RPMI8226 (cell line): ENCODE measurements around the gene CIRBP.
A peak's percentile ranks its signal among the peaks of the same experiment; 100 is the strongest.

Source experiments
- DNase-seq: peaks from one replicate; pipeline ENCODE4 v3.0.0-alpha.2; 2015

Gene CIRBP

DNA sequence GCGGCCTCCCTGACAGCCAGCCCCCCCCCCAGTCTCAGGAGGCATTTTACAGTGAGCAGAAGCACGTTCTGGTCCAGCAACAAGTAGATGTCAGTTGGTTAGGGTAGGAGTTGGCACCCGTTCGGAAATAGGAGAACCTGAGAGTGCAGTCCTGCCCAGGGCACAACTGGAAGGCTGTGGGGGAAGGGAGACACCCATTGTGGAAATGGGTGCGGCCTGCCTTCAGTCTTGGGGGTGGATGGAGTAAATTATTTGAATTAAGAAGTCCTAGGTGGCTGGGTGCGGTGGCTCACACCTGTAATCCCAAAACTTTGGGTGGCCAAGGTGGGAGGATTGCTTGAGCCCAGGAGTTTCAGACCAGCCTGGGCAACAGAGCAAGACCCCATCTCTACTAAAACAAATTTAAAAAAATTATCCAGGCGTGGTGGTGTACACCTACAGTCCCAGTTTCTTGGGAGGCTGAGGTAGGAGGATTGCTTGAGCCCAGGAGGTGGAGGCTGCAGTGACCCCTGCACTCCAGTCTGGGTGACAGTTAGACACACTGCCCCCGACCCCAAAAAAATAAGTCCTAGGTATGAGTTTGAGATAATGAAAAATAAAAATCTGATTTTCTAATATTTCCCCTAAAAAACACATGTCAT is 1.2 kb downstream of the CIRBP start:
- peak; percentile 62 for DNase-seq

DNA sequence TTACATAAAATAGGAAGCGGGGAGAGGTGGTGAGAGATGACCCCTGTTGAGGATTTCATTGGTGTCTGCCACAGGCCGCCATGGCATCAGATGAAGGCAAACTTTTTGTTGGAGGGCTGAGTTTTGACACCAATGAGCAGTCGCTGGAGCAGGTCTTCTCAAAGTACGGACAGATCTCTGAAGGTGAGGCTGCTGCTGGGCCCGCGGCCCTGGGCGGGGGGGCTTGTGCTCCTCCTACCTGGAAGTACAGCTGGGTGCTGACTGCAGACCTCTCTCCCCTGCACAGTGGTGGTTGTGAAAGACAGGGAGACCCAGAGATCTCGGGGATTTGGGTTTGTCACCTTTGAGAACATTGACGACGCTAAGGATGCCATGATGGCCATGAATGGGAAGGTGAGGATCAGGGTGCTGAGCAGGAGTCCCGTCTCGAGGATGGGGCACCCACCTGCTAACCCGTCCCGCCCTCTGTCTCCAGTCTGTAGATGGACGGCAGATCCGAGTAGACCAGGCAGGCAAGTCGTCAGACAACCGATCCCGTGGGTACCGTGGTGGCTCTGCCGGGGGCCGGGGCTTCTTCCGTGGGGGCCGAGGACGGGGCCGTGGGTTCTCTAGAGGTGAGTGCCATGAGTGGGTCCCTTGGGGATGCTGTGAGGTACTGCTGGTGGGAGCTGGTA is 1.9 kb downstream of the CIRBP start:
- DNase-seq, result no peak

DNA sequence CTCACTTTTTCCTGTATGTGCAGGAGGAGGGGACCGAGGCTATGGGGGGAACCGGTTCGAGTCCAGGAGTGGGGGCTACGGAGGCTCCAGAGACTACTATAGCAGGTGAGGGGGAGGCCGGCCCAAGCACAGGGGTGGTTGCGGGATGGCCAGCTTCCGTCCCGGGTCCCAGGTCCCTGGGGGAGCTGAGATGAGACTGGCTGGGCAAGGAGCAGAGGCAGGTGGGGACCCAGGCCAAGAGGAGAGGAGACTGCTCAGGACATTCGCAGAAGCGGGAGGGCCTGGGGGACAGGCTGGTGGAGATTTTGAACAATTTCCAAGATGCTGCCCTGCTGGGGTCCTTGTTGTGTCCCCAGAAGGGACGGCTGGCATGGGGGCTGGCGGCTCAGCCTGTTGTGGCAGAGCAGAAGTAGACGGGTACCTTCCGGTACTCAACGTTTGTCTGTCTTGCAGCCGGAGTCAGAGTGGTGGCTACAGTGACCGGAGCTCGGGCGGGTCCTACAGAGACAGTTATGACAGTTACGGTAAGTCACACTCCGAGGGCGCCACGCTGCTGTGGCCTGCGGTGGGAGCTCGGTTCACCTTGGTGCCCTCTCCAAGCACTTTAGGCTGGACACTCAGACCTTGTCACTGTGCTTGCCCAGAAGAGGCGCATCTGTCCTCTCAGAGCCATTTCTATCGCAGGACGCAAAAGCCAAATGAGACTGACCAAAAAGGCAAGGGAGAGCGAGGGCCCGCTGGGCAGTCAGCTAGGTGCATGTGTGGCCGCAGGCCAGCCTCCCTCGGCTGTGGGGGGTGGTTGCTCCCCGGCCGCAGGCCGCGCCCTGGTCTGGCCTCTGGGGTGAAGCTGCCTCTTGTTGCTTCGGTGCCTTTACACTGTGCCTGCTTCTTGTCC is 2.6 kb downstream of the CIRBP start:
- no peak for DNase-seq

- DNase-seq, result no peak
Observed at GRCh38 chr19:1272423-1273262, 3.5 kb downstream of the CIRBP start.

DNA sequence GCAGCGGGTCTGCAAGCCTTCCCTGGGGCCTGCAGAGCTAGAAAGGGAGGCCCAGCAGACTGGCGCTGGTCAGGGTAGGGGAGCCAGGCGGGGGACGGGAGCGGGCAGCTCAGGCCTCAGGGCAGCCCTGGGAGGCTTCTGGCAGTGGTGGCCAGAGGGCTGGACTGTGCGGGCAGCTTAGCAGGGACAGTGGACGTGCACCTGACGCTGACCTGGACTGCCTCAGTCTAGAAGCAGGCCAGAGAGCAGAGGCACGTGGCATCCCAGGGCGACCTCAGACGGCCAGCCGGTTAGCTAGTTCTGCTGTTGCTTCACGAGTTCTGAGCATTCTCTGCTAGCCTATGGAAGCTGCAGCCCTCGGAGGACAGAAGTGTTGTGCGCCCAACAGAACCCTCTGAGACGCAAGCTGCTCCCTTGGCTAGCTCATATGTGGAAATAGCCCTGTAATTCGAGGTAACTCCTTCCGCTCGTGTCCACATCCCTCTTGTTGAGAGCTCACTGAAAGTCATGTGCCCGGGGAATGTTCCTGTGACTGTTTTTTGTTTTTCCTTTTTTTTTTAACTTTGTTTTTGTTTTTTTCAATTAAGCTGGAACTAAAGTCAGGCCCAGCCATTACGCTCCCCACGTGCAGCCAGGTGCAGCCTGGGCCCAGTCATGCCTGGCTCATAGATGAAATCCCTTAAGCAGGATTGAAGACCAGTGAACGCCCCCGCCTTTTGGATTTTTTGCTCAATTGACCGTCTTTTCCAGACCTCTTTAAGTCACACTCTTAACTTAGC is 4.3 kb downstream of the CIRBP start:
- DNase-seq, result no peak

- DNase-seq, result no peak
Observed at GRCh38 chr19:1274081-1274851, 5.1 kb downstream of the CIRBP start.

GRCh38 chr19:1274852-1275259 is 5.7 kb downstream of the CIRBP start:
- DNase-seq, result no peak

- DNase-seq, result peak; percentile 98
Observed at GRCh38 chr19:1275260-1275975, 6.3 kb downstream of the CIRBP start, which contains the start of gene FAM174C. Gene FAM174C, plus strand, starts transcription at chr19:1275530. Its CDS starts 20 bp downstream, at chr19:1275550.

GRCh38 chr19:1275976-1276627 is 7.0 kb downstream of the CIRBP start:
- no peak for DNase-seq

GRCh38 chr19:1276628-1277022 is 7.5 kb downstream of the CIRBP start:
- DNase-seq, result peak; percentile 88

DNA sequence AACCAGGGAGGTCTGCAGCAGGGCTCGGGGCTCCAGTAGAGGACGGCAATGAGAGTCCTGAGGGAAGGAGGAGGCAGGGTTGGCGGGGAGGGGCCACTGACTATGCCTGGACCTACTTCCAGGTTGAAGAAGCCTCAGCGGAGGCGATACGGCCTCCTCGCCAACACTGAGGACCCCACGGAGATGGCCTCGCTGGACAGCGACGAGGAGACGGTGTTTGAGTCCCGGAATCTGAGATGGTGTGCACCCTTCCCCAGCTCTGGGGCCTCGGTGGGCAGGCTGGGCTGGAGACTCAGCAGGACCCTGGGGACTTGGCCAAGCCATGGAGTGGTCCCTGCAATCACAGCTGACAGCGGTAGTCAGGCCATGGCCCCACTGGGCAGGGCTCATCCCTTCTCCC is 7.9 kb downstream of the CIRBP start:
- no peak for DNase-seq

GRCh38 chr19:1278074-1278473 is 8.9 kb downstream of the CIRBP start:
- no peak for DNase-seq

DNA sequence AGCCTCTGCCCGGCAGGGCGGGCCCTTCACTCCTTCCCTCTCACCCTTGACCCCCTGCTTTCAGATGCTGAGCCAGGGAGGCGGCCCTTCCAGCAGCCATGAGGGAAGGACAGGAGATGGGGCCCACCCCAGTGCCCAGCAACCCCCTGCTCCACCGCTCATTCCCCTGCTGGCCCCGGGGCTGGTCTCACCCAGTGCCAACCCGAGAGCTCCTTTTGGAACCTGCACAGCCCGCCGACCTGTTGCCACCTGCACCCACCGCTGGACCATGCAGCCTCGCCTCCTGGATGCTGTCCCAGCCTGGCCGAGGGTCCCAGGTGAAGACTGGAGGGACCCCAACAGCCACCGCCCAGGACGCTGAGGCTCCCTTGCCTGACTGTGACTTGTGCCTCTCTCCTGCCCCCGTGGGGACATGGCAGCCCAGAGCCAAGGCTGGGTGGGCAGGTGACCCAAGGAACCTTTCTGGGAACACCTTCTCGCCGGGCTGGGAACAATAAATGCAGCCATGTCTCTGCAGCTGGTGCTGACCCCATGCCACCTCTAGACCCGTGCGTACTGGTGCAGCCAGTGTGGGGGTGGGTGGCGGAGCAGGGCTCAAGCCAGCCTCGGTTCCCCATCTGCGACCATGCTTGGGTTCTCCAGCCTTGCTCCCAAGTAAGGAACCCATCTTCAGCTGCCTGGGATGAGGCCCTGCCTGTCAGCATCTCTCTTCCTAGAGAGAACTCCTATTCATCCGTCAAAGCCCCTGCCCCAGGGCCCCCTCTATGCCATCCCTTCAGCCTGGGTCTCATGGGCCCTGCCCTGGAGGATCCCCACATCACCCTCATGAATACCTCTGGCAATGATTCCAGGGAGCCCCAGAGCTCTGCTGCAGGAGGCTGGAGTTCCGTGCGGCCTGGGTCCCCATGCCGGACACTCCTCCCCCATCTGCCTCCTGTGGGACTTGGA is 9.9 kb downstream of the CIRBP start:
- no peak for DNase-seq

GRCh38 chr19:1279782-1280341 is 10.7 kb downstream of the CIRBP start:
- peak; percentile 83 for DNase-seq

DNA sequence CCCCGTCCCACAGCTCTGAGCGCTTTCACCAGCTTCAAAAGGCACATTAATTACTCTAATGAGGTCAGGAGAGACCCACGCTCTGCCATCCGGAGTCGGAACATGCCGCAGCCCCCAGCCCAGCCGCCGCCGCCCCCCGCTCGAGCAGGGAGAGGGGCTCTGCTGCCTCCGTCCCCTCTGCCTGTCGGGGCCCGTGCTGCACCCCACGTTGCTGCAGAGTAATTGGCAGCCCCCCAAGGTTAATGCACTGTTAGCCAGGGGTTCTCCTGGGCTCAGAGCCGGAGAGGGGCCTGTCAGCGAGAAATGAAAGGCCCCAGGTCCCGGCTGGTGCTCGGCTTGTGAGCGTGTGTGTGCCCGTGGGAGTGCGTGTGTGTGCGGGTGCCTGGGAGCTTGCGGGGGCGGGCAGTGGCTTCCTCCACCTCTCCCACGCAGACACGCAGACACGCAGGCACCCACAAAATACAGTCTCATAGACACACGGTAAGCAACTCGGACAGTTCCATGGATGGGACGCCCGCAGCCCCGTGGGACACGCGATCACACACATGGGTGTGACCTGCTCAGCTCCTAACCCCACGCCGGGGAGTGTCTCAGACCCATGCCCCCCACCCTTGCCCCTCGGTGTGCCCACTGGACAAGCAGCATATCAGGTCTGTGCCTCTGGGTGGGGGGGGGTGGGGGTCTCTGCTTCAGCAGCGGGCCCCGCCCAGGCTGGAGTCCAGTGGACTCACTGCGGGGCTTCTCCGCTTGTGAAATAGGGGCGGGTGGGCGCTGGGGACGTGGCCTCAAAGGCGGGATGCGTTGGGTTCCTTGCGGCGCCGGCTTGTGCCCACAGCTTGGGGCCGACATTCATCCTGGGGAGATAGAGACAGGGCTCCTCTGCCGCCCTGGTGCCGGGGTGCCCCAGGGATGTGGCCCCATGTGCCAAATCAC is 11.8 kb downstream of the CIRBP start:
- DNase-seq, result no peak

DNA sequence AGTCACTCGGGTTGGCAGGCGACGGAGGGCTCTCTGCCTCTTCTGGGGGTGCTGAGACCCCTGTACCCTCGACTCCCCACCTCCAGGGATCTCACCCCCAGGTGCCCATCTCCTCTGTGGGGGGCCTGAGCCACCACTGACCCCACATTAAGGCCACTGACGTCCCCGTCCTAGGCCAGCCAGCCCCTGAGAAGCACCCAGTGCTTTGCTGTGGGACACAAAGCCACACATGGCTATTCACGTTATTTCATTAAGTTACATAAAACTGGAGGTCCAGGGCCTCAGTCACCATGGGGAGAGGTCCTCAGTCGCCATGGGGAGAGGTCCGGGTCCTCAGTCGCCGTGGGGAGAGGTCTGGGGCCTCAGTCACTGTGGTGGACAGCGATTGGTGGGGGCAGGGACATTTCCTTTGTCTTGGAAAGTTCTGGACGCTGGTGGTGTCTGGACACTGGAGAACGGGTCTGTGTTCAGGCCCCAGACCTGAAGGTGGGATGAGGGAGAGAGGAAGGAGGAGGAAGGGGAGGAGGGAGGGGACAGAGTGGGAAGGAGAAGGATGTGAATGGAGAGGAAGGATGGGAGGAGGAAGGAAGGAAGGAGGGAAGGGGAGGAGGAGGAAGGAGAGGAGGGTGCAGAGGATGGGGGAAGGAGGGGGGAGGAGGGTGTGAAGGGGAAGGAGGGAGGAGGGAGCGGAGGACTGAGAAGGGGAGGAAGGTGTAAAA is 12.6 kb downstream of the CIRBP start:
- DNase-seq, result no peak
